Measurements from ENCODE around the gene NDUFB5. TPM values are rescaled to one million over a fixed set of nuclear protein-coding genes. Genes with fewer than 3 reads are reported as not detected.

NDUFB5 gene
- total and polyA plus RNA-seq, 2 donors from 2014 or later: 102 to 290 TPM

DNA sequence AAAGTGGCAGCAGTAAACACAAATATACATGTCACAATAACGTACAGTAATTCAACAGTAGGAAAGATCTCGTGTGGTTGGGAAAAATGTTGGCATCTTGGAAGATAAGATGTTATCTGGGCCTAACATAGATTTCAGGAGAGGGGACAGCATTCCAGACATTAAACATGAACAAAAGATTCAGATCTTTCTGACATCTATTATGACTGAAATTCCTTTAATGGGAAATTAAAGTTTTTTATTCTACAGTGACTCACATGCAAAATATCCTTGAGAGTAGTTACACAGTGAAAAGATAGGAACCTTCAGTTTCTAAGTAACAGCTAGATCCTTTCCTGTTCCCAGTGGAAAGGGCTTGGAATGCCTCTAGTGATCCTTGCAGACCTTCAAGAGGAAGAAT, 9.2 kb downstream of the NDUFB5 start:
- intact Hi-C loops (cut with DNase I): no loop called here
- TF ChIP-seq, protein P1, sequence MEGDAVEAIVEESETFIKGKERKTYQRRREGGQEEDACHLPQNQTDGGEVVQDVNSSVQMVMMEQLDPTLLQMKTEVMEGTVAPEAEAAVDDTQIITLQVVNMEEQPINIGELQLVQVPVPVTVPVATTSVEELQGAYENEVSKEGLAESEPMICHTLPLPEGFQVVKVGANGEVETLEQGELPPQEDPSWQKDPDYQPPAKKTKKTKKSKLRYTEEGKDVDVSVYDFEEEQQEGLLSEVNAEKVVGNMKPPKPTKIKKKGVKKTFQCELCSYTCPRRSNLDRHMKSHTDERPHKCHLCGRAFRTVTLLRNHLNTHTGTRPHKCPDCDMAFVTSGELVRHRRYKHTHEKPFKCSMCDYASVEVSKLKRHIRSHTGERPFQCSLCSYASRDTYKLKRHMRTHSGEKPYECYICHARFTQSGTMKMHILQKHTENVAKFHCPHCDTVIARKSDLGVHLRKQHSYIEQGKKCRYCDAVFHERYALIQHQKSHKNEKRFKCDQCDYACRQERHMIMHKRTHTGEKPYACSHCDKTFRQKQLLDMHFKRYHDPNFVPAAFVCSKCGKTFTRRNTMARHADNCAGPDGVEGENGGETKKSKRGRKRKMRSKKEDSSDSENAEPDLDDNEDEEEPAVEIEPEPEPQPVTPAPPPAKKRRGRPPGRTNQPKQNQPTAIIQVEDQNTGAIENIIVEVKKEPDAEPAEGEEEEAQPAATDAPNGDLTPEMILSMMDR (IDR thresholded peaks at IDR 0.05; ENCODE audit: borderline replicate concordance, extremely low read depth, insufficient read depth): no peak
- Histone ChIP-seq H3K27me3 (ENCODE audit: control insufficient read depth, insufficient read depth, low read length) (no peaks in the 10 kb centered on the region), H3K9me3 (ENCODE audit: control insufficient read depth in 2 of 3, insufficient read depth in 1 of 3, low read length in 3 of 3) (no peaks in the 10 kb centered on the region), H3K9ac (ENCODE audit: low read length in 3 of 3) (no peak overlapping the region), H3K36me3 (ENCODE audit: control insufficient read depth in 2 of 3, insufficient read depth in 3 of 3, low read length in 3 of 3) (peaks cover 2 to 20% (median 2%) of the 10 kb centered on the region in 3 donors), H3K4me3 (ENCODE audit: low read length in 3 of 3) (no peak overlapping the region), H3K27ac (ENCODE audit: low read depth in 2 of 2, low read length in 2 of 2) (no peak overlapping the region), H3K4me1 (ENCODE audit: control insufficient read depth in 2 of 3, insufficient read depth in 2 of 3, low read depth in 1 of 3, low read length in 3 of 3) (no peaks in the 10 kb centered on the region)
- DNase-seq: no peak
- FAIRE-seq: no peak

DNA sequence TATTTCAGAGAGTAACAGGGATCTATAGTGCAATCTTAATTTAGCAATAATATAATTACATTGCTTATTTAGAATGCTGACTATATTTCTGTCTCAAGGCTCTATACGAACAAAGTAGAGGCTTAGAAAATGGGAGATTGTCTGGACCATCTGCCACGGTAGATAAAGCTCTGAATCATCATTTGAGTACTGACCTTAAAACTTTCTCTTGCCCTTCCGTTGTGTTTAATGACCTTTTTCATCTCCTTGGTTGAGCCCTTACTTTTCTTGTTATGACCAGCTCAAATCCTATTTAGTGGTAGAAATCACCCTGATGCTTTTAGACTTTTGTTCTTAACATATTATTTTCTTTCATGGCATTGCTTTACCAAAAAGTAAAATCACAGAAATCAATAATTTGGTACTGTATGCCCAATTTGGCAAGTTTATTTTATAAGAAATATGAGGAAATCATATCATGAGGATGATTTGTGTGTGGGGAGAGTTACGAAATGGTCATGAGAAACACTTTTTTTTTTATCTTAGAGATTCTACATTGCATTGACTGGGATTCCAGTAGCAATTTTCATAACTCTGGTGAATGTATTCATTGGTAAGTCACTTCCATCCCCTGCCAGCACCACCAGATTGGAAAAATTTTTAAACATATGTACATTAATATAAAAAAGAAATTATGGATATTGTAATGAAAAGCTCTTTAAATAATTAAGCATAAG, 11.0 kb downstream of the NDUFB5 start:
- Histone ChIP-seq H3K9ac (ENCODE audit: low read length in 3 of 3) (no peak overlapping the region), H3K36me3 (ENCODE audit: control insufficient read depth in 2 of 3, insufficient read depth in 3 of 3, low read length in 3 of 3) (peaks cover 2 to 20% (median 4%) of the 10 kb centered on the region in 3 donors), H3K27ac (ENCODE audit: low read depth in 2 of 2, low read length in 2 of 2) (no peak overlapping the region), H3K9me3 (ENCODE audit: control insufficient read depth in 2 of 3, insufficient read depth in 1 of 3, low read length in 3 of 3) (no peaks in the 10 kb centered on the region), H3K4me1 (ENCODE audit: control insufficient read depth in 2 of 3, insufficient read depth in 2 of 3, low read depth in 1 of 3, low read length in 3 of 3) (no peaks in the 10 kb centered on the region), H3K4me3 (ENCODE audit: low read length in 3 of 3) (no peak overlapping the region), H3K27me3 (ENCODE audit: control insufficient read depth, insufficient read depth, low read length) (no peaks in the 10 kb centered on the region)
- intact Hi-C loops (cut with DNase I): no loop called here
- DNase-seq: no peak
- TF ChIP-seq, protein P1 (IDR thresholded peaks at IDR 0.05; ENCODE audit: borderline replicate concordance, extremely low read depth, insufficient read depth): no peak
- FAIRE-seq: no peak

DNA sequence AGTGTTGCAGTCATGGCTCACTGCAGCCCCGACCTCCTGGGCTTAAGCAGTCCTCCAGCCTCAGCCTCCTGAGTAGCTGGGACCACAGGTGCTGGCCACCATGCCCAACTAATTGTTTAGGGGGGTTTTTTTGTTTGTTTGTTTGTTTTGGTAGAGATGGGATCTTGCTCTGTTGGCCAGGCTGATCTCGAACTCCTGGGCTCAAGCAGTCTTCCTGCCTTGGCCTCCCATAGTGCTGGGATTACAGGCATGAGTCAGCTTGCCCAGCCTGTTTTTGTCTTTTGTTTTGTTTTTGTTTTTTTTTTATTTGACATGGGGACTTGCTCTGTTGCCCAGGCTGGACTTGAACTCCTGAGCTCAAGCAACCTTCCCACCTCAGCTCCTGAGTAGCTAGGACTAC, 17.4 kb downstream of the NDUFB5 start:
- FAIRE-seq (no peak), DNase-seq (no peak)
- TF ChIP-seq, protein P1 (IDR thresholded peaks at IDR 0.05; ENCODE audit: borderline replicate concordance, extremely low read depth, insufficient read depth): no peak
- Histone ChIP-seq H3K27ac (ENCODE audit: low read depth in 2 of 2, low read length in 2 of 2) (no peak overlapping the region), H3K36me3 (ENCODE audit: control insufficient read depth in 2 of 3, insufficient read depth in 3 of 3, low read length in 3 of 3) (peaks cover 2 to 29% (median 9%) of the 10 kb centered on the region in 3 donors), H3K4me1 (ENCODE audit: control insufficient read depth in 2 of 3, insufficient read depth in 2 of 3, low read depth in 1 of 3, low read length in 3 of 3) (no peaks in the 10 kb centered on the region), H3K9me3 (ENCODE audit: control insufficient read depth in 2 of 3, insufficient read depth in 1 of 3, low read length in 3 of 3) (no peaks in the 10 kb centered on the region), H3K9ac (ENCODE audit: low read length in 3 of 3) (no peak overlapping the region), H3K27me3 (ENCODE audit: control insufficient read depth, insufficient read depth, low read length) (no peaks in the 10 kb centered on the region), H3K4me3 (ENCODE audit: low read length in 3 of 3) (no peak overlapping the region)
- intact Hi-C loops (cut with DNase I): no loop called here
